Lung (tissue), 12 donors: ENCODE results near the gene CORO6. TPM values are rescaled to one million over a fixed set of nuclear protein-coding genes. Genes with fewer than 3 reads are reported as not detected.

Experiments
- ATAC-seq: fragments of 200-7000 bp; cut with Tn5 transposase; one replicate; pipeline ENCODE4 v1.9.1; 2020; ENCODE audit warnings: moderate number of reproducible peaks; ENCODE audit not compliant: insufficient read depth, low FRiP score
- DNase-seq, 3 donors: peaks; one replicate each; pipeline ENCODE4 v3.0.0-alpha.2; 2013 to 2017
- H3K27ac ChIP-seq, 2 donors: one replicate each; pipeline ENCODE4 v1.5.1; 2013; ENCODE audit warnings: mild to moderate bottlenecking in 2 of 2, moderate library complexity in 2 of 2, control low read depth in 1 of 2, inconsistent platforms in 1 of 2, low read depth in 1 of 2, low read length in 1 of 2
- H3K27me3 ChIP-seq, 3 donors: one replicate each; pipeline ENCODE4 v1.5.1; 2013; ENCODE audit warnings: low read length in 2 of 3; ENCODE audit not compliant: control insufficient read depth in 3 of 3, insufficient read depth in 3 of 3
- H3K36me3 ChIP-seq, 4 donors: one replicate each; pipeline ENCODE4 v1.5.1; 2013; ENCODE audit warnings: low read length in 4 of 4, mild to moderate bottlenecking in 1 of 4, moderate library complexity in 1 of 4; ENCODE audit not compliant: control insufficient read depth in 4 of 4, insufficient read depth in 4 of 4
- H3K4me1 ChIP-seq, 5 donors: one replicate each; pipeline ENCODE4 v1.5.1; 2013; ENCODE audit warnings: low read length in 5 of 5, mild to moderate bottlenecking in 2 of 5, moderate library complexity in 1 of 5; ENCODE audit not compliant: control insufficient read depth in 5 of 5, insufficient read depth in 5 of 5
- H3K4me3 ChIP-seq: one replicate; pipeline ENCODE4 v1.5.1; 2013; ENCODE audit warnings: mild to moderate bottlenecking, control low read depth, moderate library complexity
- H3K9ac ChIP-seq, 2 donors: one replicate each; pipeline ENCODE4 v1.5.1; 2013; ENCODE audit warnings: low read length in 2 of 2, control low read depth in 1 of 2; ENCODE audit not compliant: insufficient read depth in 1 of 2
- H3K9me3 ChIP-seq, 4 donors: one replicate each; pipeline ENCODE4 v1.5.1; 2013; ENCODE audit warnings: low read length in 3 of 4, mild to moderate bottlenecking in 1 of 4, moderate library complexity in 1 of 4; ENCODE audit not compliant: control insufficient read depth in 4 of 4, insufficient read depth in 3 of 4
- WGBS, 2 donors: extraction: QIAGEN DNeasy Blood & Tissue Kit; methylation state at CpG; one replicate each; pipeline ENCODE4 v1.1.7; 2013; 5-methylcytosine and 5-hydroxymethylcytosine counted together
- polyA plus RNA-seq, 2 donors: library from polyadenylated mRNA; stranded (reverse); fragments of 200-250 nt; gene quantifications; one replicate each; pipeline ENCODE4 v1.2.1, GENCODE V29; 2013
- total RNA-seq, 2 donors: library from RNA; depleted of rRNA in 1 of 2; stranded (reverse); fragments of >200 nt in 1 of 2; gene quantifications; one replicate each; pipeline ENCODE4 v1.2.1, GENCODE V29; 2014 to 2021
- TF ChIP-seq, protein P1 (sequence below): IDR thresholded peaks from 2 replicates; pipeline ENCODE4 v1.5.1; 2012; ENCODE audit warnings: mild to moderate bottlenecking; ENCODE audit errors: control extremely low read depth, extremely low read depth
- donor health status: control.
- donor health status: control.
- donor health status: Bipolar disorder and iron deficiency.
- donor health status: healthy.
- donor health status: DM: yes; HTN: yes; CAD: no.

The CORO6 gene
- total and polyA plus RNA-seq, 4 donors, result 1.7 to 14.4 (median 5.9) TPM

GRCh38 chr17:29667969-29668368, 45.3 kb upstream of the CORO6 start:
- no peak overlapping the region for H3K4me3 ChIP-seq
- H3K4me1 ChIP-seq, result peaks cover 0 to 3% (median 0%) of the 10 kb centered on the region in 5 donors
- peaks cover 0 to 3% (median 0%) of the 10 kb centered on the region in 4 donors for H3K9me3 ChIP-seq
- H3K27ac ChIP-seq, result peak overlapping the region in 1 of 2 donors; percentile 91
- TF ChIP-seq, protein P1, sequence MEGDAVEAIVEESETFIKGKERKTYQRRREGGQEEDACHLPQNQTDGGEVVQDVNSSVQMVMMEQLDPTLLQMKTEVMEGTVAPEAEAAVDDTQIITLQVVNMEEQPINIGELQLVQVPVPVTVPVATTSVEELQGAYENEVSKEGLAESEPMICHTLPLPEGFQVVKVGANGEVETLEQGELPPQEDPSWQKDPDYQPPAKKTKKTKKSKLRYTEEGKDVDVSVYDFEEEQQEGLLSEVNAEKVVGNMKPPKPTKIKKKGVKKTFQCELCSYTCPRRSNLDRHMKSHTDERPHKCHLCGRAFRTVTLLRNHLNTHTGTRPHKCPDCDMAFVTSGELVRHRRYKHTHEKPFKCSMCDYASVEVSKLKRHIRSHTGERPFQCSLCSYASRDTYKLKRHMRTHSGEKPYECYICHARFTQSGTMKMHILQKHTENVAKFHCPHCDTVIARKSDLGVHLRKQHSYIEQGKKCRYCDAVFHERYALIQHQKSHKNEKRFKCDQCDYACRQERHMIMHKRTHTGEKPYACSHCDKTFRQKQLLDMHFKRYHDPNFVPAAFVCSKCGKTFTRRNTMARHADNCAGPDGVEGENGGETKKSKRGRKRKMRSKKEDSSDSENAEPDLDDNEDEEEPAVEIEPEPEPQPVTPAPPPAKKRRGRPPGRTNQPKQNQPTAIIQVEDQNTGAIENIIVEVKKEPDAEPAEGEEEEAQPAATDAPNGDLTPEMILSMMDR, result no peak
- H3K36me3 ChIP-seq, result peaks cover 5 to 22% (median 10%) of the 10 kb centered on the region in 4 donors
- H3K27me3 ChIP-seq, result no peaks in the 10 kb centered on the region
- no peak overlapping the region for H3K9ac ChIP-seq
- no peak for ATAC-seq
- DNase-seq, result no peak

- H3K4me3 ChIP-seq, result no peak overlapping the region
- peaks cover 5 to 19% (median 7%) of the 10 kb centered on the region in 4 donors for H3K36me3 ChIP-seq
- peak overlapping the region in 1 of 2 donors; percentile 81 for H3K27ac ChIP-seq
- no peaks in the 10 kb centered on the region for H3K27me3 ChIP-seq
- 0 to 3% methylated on average over 1 of the region's 1 CpG for WGBS, 2 donors
- peaks cover 0 to 3% (median 0%) of the 10 kb centered on the region in 4 donors for H3K9me3 ChIP-seq
- H3K4me1 ChIP-seq, result peaks cover 0 to 6% (median 0%) of the 10 kb centered on the region in 5 donors
- ATAC-seq (no peak), DNase-seq (no peak)
- TF ChIP-seq, protein P1, result no peak
- H3K9ac ChIP-seq, result no peak overlapping the region
Observed at GRCh38 chr17:29665481-29665810, 42.7 kb upstream of the CORO6 start.

- Histone ChIP-seq H3K4me1 (peaks cover 0 to 6% (median 0%) of the 10 kb centered on the region in 5 donors), H3K36me3 (peaks cover 5 to 19% (median 7%) of the 10 kb centered on the region in 4 donors), H3K27ac (peak overlapping the region in 1 of 2 donors; percentile 81), H3K9me3 (peaks cover 0 to 3% (median 0%) of the 10 kb centered on the region in 4 donors), H3K9ac (no peak overlapping the region), H3K4me3 (no peak overlapping the region), H3K27me3 (no peaks in the 10 kb centered on the region)
- DNase-seq (no peak), ATAC-seq (no peak)
- 66 to 81% methylated on average over 2 of the region's 2 CpGs for whole genome bisulfite sequencing, 2 donors
- TF ChIP-seq, protein P1, result no peak
Observed at GRCh38 chr17:29664743-29665480, 42.2 kb upstream of the CORO6 start.
